Hematopoietic multipotent progenitor cell treated with erythropoietin and hydrocortisone succinate and interleukin-3 and kit ligand, for 8 days (in vitro differentiated cells): ENCODE data around the gene SOD2.
A peak's percentile ranks its signal among the peaks of the same experiment; 100 is the strongest.
"Not testable (repeated sequence)": the region's sequence is repeated elsewhere in the genome, so short reads cannot be mapped to it uniquely, and the experiment has no call there.

Experiments used
- DNase-seq: peaks from one replicate; pipeline ENCODE4 v3.0.0-alpha.2; 2015

SOD2 gene

DNA sequence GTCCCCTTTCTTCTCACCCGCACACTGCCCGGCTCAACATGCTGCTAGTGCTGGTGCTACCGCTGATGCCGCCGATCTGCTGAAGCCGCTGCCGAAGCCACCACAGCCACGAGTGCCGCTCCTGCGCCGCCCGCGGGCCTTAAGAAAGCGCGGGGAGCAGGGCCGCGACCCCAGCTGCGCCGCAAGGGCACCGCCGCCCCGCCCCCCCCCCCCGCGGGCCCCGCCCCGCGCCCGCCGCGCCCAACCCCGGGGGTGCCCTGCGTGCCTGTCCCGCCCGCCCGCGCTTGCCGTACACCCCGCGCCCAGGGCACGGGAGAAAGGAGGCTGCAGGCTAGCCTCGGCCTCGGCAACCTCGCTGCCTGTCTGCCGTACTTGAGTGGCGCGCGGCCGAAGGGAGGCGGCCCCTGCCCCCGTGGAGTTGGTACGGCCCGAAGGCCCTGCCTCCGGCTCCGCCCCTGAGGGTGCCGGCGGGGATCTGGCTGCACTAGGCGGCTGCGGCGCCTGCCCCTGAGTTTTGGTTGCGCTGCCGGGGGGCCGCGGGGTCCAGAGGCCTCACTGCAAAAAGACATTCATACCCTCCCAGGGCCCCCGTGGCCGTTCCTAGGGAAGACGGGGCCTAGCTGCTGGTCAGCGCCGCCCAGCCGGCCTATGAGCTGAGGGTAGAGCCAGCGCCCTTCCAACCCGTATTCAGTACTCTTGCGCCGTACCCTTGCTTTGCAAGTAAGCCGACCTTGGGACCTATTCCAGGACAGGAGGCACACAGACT, at the start of gene SOD2:
TSS of gene SOD2 (minus strand) at position 114 of the 766 bp plus-strand sequence. CDS start at position 40, 74 bp downstream.
- peak; percentile 91 for DNase-seq

DNA sequence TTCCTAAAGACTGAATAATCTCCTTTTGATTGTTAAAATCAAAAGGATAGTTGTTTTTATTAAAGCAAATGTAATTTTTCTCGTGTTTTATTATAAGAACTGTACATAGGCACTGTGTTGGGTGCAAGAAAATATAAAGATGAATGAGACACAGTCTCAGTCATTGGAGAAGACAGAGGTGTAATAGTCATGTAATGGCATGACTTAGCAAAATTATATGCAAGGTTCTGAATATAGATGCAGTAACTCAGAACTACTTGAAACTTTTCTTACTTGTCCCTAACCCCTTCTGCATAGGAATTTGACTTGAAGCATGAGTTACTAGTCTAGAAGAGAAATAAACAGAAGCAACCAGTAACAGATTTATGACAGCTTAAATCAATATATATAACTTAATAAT, 49.1 kb upstream of the SOD2 start:
- DNase-seq, result no peak

DNA sequence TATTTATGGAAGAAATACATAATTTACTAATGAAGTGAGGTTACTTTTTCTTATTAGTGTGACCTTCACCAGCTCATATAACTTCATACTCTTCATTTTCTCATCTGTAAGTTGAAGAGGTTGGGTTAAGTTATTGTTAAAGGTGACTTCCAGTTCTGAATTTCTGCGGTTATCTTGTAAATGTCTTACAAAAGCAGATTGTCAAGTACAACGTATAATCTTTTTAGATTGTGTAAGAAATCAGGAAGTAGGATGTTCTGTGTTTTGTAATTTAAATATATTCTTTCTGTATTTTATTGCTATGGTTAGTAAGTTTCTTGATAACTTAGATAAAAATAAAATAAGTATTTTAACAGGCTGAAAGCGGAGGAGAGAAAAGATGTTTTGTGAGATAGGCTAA, 46.3 kb upstream of the SOD2 start:
- DNase-seq, result no peak

DNA sequence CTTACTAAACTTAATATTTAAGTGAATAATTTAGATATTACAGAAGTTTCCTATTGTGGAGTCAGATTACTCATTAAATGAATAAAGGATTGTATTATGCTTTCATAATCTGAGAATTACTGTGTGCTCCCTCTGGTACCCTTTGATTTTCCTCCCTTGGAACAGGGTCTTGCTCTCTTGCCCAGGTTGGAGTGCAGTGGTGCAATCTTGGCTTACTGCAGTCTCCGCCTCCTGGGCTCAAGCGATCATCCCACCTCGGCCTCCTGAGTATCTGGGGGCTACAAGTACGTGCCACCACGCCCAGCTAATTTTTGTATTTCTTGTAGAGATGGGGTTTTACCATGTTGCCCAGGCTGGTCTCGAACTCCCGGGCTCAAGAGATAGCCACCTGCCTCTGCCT, 43.9 kb upstream of the SOD2 start:
- no peak for DNase-seq

DNA sequence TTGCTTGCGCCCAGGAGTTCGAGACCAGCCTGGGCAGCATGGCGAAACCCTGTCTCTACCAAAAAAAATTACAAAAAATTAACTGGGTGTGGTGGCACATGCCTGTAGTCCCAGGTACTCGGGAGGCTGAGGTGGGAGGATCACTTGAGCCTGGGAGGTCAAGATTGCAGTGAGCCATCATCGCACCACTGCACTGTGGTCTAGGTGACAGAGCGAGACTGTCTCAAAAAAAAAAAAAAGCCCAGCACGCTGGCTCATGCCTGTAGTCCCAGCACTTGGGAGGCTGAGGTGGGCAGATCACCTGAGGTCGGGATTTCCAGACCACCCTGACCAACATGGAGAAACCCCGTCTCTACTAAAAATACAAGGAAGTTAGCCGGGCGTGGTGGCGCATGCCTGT, 40.4 kb upstream of the SOD2 start:
- DNase-seq, result not testable (repeated sequence)

DNA sequence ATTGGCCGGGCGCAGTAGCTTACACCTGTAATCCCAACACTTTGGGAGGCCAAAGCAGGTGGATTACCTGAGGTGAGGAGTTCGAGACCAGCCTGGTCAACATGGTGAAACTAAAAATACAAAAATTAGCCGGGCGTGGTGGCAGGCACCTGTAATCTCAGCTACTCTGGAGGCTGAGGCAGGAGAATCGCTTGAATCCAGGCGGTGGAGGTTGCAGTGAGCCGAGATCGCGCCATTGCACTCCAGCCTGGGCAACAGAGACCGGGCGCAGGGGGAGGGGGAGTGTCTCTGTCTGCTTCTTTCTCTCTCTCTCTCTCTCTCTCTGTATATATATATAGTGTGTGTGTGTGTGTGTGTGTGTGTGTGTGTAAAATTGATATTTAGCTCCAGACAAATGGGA, 39.5 kb upstream of the SOD2 start:
- DNase-seq, result not testable (repeated sequence)

DNA sequence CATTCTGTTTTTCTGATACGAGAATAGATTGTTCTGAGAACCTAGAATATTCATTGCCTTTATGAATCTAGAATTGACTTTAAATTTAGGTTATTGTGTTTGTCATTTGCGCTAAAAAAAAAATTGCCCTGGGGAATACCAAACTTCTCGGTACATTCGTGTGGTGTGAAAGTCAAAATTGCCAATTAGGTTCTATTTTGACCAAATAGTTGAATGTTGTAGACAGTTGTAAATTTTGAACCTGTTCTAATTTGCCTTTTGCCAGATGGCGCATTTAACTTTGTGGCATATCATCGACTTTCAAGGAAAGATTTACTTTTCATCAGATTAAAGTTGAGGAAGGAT, 37.3 kb upstream of the SOD2 start:
- DNase-seq, result no peak

DNA sequence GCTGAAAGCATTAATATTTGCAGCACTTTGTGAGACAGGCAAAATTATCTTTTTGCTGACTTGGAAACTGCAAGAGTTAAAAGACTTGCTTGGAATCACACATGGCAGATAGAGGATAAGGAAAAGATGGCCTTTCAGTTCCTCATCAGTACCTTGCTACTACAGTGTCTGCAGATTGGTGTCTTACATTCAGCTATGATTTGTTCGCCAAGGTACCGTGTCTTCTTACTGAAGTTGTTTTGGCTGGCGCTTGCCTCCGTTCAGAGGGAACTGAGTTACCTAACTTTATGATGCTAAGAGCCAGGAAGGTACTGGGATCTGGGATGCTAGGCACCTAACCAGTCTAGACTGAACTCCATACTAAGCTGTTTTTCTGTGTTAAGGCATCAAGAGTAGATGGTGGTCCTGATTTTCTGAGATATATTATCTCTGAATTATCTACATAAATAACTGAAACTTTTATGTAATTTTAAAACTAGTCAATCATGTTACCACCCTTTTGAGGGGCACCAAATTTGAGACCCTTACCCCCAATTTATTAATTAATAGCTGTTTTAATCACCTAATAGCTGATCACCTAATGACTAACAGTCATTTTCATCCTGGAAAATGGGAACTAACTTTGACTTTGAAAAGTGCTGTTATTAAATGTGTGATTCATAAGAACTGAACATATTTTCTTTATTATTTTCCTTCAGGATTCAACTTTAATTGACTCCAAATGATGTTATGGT, 36.7 kb upstream of the SOD2 start:
- DNase-seq, result no peak

DNA sequence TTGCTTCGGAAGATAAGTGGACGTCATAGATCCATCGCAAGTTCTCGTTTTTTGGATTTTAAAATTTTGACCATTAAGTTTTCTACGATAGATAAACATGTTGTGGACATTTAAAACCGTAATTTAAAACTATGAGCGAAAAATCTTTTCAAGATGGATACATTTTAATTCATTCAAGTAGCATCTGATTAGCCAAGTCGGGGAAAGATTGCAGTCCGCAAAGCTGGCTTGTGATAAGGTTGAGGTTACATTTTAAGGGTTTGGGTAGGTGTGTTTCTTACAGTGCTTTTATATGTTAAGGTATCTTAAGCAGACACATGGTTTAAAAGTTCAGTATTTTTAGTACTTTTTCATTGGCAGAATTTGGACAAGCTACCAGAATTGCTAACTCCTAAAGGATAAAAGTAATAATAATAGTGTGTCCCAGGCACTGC, 35.5 kb upstream of the SOD2 start:
- peak; percentile 64 for DNase-seq

DNA sequence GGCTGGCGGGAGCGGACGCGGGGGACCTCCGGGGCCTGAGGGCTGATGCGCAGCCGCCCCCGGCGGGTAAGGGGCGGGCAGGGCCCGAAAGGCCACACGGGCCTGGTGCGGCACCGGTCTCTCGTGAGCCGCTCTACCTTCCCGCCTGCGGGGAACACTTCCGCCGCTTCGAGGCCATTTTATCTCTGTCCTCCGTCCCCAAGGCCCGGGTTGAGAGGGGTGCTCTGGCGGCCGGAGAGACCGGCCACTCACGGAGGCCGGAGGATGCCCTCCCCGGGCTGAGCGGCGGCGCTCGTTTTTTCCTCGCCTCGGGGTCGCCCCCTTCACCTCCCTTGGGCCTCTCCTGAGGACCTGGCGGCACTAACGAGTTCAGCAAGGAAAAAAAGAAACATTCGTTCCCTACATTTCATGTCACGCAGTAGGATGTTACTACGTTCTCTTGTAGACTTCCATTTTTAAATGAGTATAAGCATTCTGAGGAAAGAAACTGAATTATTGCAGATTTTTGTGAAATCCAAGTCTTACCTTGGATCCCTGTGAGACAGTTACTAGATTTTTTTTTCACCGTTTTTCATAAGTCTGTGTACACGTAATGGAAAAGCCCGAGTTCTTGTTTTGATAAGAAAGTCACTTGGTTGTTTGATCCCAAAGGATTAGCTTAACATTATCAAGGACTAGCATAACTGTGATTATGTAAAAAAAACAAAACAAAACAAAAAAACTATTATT, 34.8 kb upstream of the SOD2 start:
- DNase-seq, result peak; percentile 49

DNA sequence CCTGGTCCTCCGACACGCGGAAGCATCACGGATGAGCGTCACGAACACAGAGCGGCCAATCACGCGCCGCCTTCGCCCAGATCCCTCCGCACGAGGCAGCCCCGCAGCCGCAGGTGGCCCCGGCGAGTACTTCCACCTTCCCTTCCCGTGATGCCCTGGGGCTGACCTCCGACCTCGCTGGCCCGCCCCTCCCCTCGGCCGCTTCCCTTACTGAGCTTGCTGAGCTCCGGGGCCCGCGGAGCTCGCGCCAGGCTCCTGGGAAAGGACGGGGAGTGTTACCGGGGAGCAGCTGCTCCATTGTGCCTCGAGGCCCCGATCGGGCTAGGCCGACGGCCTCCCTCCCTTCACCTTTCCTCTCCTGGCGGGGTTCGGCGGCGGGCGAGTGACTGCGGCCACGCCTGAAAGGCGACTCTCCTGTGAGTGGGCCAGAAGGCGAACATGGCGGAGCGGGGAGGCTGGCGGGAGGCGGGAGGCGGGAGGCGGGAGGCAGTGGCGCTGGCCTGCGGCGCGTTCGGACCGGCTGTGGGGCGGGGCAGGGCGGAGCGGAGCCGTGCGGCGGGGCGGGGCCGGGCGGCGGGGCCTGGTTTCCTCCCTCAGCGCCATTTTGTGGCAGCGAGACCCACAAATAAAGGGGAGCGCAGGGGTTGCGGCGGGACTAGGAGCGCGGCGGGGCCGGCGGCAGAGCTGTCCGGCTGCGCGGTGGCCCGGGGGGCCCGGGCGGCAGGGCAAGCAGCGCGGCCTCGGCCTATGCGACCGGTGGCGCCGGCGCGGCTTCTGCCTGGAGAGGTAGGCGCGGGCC, 34.1 kb upstream of the SOD2 start, which contains the start of gene WTAP:
TSS of gene WTAP (plus strand) at position 589 of the 799 bp plus-strand sequence. CDS start 8,760 bp downstream, outside the sequence.
- peak; percentile 95 for DNase-seq

DNA sequence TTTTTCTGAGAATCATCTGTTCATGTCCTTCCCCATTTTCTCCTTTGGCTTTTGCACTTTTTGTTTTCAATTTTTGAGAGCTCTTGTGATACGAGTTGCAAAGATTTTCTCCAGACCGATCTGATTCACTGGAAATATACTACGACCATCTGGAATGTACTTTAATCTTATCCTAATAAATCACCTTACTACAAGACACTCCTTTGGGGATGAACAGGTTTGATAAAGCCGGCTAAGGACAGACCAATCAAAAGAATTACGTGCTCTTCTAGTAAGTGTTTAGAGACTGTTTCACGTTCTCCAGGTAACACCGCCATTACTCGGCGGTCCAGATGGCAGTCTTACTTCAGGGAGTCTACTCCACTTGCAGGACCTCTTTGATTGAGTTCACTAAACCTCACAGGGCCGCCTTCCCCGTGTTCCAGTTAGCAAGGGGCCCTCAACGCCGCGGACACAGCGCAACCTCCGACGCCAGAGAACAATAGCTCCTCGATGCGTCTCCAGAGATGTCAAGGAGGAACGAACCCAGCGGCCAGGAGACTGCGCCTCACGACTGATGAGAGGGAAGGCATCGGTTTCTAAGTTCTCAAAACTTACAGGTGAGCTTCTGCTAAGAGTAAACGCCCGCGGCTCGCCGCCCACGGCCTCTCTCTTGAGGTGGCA, 33.3 kb upstream of the SOD2 start:
- no peak for DNase-seq

DNA sequence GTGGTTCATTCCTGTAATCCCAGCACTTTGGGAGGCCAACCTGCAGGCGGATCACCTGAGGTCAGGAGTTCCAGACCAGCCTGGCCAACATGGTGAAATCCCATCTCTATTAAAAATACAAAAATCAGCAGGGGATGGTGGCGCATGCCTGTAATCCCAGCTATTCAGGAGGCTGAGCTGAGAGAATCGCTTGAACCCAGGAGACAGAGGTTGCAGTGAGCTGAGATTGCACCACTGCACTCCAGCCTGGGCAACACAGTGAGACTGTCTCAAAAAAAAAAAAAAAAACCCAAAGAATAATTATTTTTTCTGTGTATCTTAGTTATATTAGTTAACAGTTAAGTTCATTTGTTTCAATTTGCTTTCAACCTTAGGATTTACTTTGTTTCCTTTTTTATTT, 32.2 kb upstream of the SOD2 start:
- DNase-seq, result not testable (repeated sequence)

DNA sequence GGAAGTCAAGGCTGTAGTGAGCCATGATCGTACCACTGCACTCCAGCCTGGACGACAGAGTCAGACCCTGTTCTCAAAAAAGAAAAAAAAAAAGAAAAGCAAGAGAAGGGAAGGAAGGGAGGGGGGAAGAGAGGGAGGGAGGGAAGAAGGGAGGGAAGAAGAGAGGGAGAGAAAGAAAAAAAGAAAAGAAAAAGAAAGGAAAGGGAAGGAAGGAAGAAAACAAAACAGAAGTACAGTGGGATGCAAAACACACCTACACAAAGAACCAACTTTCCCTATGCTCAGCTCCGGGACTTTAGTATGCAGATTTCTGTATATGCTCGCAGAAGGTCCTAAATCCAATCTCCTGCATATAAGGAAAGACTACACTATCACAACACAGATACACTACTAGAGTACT, 31.7 kb upstream of the SOD2 start:
- no peak for DNase-seq

DNA sequence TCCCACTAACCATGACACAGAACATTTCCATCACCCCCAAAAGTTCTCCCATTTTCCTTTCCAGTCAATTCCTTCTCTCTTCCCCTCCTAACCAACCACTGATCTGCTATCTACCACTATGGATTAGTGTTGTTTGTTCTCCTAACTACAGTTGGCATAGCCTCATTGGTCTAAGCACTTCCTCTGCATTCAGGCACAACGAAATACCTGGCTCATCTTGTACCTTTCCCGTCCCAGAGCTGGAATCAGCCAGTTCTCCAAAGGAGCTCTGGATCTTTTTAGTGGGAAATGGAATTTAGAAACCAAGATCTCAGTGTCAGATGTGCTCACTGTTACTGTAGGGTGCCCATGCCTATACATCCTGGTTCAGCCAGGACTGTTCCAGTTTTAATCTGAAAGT, 30.2 kb upstream of the SOD2 start:
- DNase-seq, result no peak

DNA sequence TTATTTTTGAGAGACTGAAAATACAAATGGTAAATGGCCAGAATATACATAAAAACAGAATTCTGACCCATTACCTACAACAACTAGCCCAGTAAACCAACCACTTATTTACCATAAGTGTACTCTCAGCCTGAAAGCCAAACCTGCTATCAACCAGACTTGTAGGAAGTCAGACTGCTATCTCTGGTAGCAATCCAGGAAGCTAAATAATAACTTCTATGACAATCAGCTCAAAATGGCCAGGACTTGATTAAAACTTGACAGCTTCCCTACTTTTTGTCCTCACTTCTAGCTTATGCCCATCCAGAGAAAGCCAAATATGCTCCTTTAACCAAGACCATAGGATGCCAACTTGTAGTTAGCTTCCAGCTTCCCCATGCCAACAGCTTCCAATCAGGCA, 29.6 kb upstream of the SOD2 start:
- DNase-seq, result no peak

DNA sequence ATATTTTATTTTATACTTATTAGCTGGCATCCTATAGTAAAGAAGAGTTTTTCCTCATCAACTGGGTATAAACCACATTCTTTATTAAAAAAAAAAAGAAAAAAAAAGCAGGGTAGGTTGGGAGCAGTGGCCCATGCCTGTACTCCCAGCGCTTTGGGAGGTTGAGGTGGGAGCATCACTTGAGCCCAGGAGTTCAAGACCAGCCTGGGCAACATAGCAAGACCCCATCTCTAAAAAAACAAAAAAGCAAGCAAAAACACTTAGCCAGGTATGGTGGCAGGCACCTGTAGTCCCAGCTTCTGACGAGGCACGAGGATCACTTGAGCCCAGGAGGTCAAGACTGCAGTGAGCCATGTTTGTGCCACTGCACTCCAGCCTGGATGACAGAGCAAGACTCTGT, 28.9 kb upstream of the SOD2 start:
- DNase-seq, result not testable (repeated sequence)

DNA sequence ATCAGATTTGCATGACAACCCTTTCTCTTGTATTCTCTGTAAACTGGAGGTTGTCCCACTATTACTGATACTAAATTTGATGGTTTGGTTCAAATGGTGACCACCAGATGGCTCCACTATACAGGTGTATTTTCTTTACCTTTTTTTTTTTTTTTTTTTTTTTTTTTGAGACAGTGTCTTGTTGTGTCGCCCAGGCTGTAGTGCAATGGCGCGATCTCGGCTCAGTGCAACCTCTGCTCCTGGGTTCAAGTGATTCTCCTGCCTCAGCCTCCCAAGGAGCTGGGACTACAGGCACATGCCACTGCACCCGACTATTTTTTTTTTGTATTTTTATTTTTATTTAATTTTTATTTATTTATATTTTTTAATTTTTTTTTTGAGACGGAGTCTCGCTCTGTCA, 27.7 kb upstream of the SOD2 start:
- peak; percentile 63 for DNase-seq

DNA sequence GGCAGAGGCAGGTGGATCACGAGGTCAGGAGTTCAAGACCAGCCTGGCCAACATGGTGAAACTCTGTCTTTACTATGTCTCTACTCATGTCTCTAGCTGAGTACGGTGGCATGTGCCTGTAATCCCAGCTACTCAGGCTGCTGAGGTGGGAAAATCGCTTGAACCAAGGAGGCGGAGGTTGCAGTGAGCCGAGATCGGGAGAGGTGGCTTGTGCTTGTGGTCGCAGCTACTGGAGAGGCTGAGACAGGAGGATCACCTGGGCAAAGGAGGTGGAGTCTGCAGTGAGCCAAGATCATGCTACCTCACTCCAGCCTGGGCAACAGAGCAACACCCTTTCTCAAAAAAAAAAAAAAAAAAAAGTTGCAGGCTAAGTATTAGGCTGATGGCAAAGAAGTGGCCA, 26.2 kb upstream of the SOD2 start:
- DNase-seq, result no peak

DNA sequence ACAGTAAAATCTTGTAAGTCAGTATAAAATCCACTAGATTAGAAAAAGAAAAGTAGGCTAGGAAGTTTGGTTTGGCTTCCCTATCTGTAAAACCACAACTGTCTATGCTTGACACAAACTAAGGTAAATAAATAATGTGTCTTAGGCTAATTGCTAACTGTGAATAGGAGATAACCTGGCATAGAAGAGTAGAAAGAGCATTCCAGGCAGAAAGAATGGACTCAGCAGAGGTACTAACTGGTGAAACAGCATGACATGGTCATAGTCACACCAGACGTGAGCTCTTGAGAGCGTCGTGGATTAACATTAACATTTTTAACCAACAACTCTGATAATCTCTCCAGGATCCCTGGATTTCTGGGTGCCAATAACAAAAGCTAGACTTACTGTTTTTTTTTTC, 25.6 kb upstream of the SOD2 start:
- peak; percentile 20 for DNase-seq

DNA sequence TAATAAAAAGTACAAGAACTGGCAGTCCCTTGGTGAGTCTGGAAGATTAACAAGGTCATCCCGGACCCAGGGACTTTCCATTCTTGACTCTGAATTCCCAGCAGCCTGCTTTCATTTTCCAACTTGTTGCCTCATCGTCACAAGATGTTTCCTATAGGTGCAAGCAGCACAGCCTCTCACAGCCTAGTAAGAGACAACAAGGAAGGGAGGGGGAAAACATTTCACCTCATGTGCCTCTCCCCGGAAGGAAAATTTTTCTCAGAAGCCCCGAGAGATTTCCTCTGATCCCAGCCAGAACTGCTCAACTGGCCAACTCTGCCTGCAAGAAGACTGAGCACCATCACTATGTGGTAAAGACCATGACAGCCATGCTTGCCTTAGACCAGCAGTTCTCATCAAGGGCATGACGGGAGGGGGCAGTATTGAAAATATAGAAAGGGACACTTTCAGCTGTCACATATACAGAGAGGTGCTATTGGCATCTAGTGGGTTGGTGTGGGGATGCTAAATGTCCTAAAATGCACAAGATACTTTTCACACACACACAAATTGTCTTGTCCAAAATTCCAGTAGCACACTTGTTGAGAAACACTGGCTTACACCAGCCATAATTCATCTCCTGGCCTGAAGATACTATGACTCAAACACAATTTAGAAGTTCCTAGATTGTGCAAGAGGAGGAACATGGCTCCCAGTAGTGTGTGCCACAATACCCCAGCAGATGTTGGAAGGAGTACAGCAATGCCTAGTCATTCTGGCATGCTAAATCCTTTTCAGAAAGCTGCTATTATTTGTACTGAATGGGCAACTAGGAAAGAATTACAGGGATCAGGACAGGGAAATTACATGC, 23.4 kb upstream of the SOD2 start:
- DNase-seq, result no peak
